Testis (tissue), 2 donors: ENCODE results near the gene NKAIN4.

Experiments
- POLR2A ChIP-seq: fragments of 450-650 bp; IDR thresholded peaks from one replicate; pipeline ENCODE4 v1.6.1; 2017; ENCODE audit warnings: antibody characterized with exemption, mild to moderate bottlenecking, moderate library complexity
- TF ChIP-seq, protein P1 (sequence below), 3 experiments: fragments of 450-650 bp in 2 of 3; fragments of 200-600 bp in 1 of 3; sonication (generic) in 1 of 3; IDR thresholded peaks; one replicate each; pipeline ENCODE4 v1.5.1; 2016 to 2019; ENCODE audit warnings: antibody characterized with exemption in 3 of 3, mild to moderate bottlenecking in 2 of 3, moderate library complexity in 1 of 3

DNA sequence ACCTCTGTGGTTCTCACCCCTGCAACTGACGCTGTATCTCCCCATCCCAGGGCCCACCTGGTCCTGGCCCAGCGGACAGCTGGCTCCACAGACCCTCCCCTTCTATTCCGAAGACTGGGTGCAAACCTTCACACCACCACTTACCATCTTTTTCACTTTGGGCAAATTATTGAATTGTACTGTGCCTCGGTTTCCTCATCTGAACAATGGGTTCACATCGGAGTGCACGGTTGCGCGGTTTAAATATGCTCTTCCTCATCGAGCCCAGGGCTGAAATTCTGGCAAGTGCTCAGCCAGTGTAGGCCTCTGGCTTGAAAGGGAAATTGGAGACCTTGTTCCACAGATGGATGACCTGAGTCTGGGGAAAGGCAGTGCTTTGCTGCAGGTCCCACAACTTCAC, 15.5 kb upstream of the NKAIN4 start:
- TF ChIP-seq, protein P1, sequence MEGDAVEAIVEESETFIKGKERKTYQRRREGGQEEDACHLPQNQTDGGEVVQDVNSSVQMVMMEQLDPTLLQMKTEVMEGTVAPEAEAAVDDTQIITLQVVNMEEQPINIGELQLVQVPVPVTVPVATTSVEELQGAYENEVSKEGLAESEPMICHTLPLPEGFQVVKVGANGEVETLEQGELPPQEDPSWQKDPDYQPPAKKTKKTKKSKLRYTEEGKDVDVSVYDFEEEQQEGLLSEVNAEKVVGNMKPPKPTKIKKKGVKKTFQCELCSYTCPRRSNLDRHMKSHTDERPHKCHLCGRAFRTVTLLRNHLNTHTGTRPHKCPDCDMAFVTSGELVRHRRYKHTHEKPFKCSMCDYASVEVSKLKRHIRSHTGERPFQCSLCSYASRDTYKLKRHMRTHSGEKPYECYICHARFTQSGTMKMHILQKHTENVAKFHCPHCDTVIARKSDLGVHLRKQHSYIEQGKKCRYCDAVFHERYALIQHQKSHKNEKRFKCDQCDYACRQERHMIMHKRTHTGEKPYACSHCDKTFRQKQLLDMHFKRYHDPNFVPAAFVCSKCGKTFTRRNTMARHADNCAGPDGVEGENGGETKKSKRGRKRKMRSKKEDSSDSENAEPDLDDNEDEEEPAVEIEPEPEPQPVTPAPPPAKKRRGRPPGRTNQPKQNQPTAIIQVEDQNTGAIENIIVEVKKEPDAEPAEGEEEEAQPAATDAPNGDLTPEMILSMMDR (IDR thresholded peaks at IDR 0.05), result no peak
- no peak for TF ChIP-seq POLR2A
